SK-N-SH treated with all-trans-retinoic acid at 6 μM for 48 hours (cell line): ENCODE measurements around the gene ACSBG1.
"Not testable (repeated sequence)": the region's sequence is repeated elsewhere in the genome, so short reads cannot be mapped to it uniquely, and the experiment has no call there.

Source experiments
- CSDC2 ChIP-seq: fragments of 250-450 bp; sonication (Bioruptor Pico); IDR thresholded peaks from 2 replicates; pipeline ENCODE4 v1.5.0; 2020; ENCODE audit warnings: mild to moderate bottlenecking, moderate library complexity
- ESRRG ChIP-seq: fragments of 250-450 bp; sonication (Bioruptor Pico); IDR thresholded peaks from 2 replicates; pipeline ENCODE4 v1.6.1; 2021; ENCODE audit warnings: mild to moderate bottlenecking
- PATZ1 ChIP-seq: fragments of 250-450 bp; sonication (Bioruptor Pico); IDR thresholded peaks from 2 replicates; pipeline ENCODE4 v1.8.0; 2020; ENCODE audit warnings: mild to moderate bottlenecking, moderate library complexity, borderline replicate concordance
- POU6F1 ChIP-seq: fragments of 250-450 bp; sonication (Bioruptor Pico); IDR thresholded peaks from 2 replicates; pipeline ENCODE4 v1.8.0; 2021; ENCODE audit warnings: low read depth, mild to moderate bottlenecking, moderate library complexity, borderline replicate concordance
- TSHZ2 ChIP-seq: fragments of 250-450 bp; sonication (Bioruptor Pico); IDR thresholded peaks from 2 replicates; pipeline ENCODE4 v1.5.0; 2020; ENCODE audit warnings: mild to moderate bottlenecking, moderate library complexity
- ZFP3 ChIP-seq: fragments of 250-450 bp; sonication (Bioruptor Pico); IDR thresholded peaks from 2 replicates; pipeline ENCODE4 v1.5.0; 2020; ENCODE audit warnings: mild to moderate bottlenecking, moderate library complexity
- ZFP30 ChIP-seq: fragments of 450-650 bp; formaldehyde crosslinking; IDR thresholded peaks from 2 replicates; pipeline ENCODE4 v1.5.0; 2022; ENCODE audit warnings: mild to moderate bottlenecking, moderate library complexity
- ZNF70 ChIP-seq: fragments of 450-650 bp; formaldehyde crosslinking; IDR thresholded peaks from 2 replicates; pipeline ENCODE4 v1.5.0; 2020; ENCODE audit warnings: mild to moderate bottlenecking, moderate library complexity
- ZNF8 ChIP-seq: fragments of 450-650 bp; formaldehyde crosslinking; IDR thresholded peaks from 2 replicates; pipeline ENCODE4 v1.5.0; 2020; ENCODE audit warnings: mild to moderate bottlenecking, moderate library complexity
- TF ChIP-seq, protein P1 (sequence below): fragments of 250-450 bp; sonication (Bioruptor Pico); IDR thresholded peaks from 2 replicates; pipeline ENCODE4 v1.5.1; 2020; ENCODE audit warnings: low read depth, mild to moderate bottlenecking, moderate library complexity

- TF ChIP-seq, protein P1, sequence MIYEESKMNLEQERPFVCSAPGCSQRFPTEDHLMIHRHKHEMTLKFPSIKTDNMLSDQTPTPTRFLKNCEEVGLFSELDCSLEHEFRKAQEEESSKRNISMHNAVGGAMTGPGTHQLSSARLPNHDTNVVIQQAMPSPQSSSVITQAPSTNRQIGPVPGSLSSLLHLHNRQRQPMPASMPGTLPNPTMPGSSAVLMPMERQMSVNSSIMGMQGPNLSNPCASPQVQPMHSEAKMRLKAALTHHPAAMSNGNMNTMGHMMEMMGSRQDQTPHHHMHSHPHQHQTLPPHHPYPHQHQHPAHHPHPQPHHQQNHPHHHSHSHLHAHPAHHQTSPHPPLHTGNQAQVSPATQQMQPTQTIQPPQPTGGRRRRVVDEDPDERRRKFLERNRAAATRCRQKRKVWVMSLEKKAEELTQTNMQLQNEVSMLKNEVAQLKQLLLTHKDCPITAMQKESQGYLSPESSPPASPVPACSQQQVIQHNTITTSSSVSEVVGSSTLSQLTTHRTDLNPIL (CRISPR knock-in tag), result not testable (repeated sequence)
- TF ChIP-seq ZFP30; ZNF8 (CRISPR knock-in tag); TSHZ2 (CRISPR knock-in tag); ESRRG (CRISPR knock-in tag); CSDC2 (CRISPR knock-in tag); ZNF70 (CRISPR knock-in tag); POU6F1 (CRISPR knock-in tag); PATZ1; ZFP3 (CRISPR knock-in tag): not testable (repeated sequence)
Measured at GRCh38 chr15:78151075-78151474, 83.3 kb downstream of the ACSBG1 start.
